ENCODE results near the gene SEBOX.

SEBOX gene

GRCh38 chr17:28398280-28398981 lies 33.4 kb upstream of the SEBOX start:
- no peak for DNase-seq
- TF ChIP-seq GATA1 (IDR thresholded peaks at IDR 0.05; ENCODE audit: low read depth, low read length) (no peak), POLR2A (IDR thresholded peaks at IDR 0.05; ENCODE audit: low read length) (no peak)

GRCh38 chr17:28397687-28398279 lies 32.8 kb upstream of the SEBOX start:
- DNase-seq, result no peak
- TF ChIP-seq POLR2A (IDR thresholded peaks at IDR 0.05; ENCODE audit: low read length) (no peak), GATA1 (IDR thresholded peaks at IDR 0.05; ENCODE audit: low read depth, low read length) (no peak)

GRCh38 chr17:28397275-28397674 lies 32.3 kb upstream of the SEBOX start:
- no peak for DNase-seq
- TF ChIP-seq POLR2A (IDR thresholded peaks at IDR 0.05; ENCODE audit: low read length), result no peak
- no peak for TF ChIP-seq GATA1 (IDR thresholded peaks at IDR 0.05; ENCODE audit: low read depth, low read length)

- DNase-seq, result no peak
- TF ChIP-seq GATA1 (IDR thresholded peaks at IDR 0.05; ENCODE audit: low read depth, low read length) (no peak), POLR2A (IDR thresholded peaks at IDR 0.05; ENCODE audit: low read length) (no peak)
Measured at GRCh38 chr17:28396635-28397239, 31.7 kb upstream of the SEBOX start.

- DNase-seq, result no peak
- TF ChIP-seq POLR2A (IDR thresholded peaks at IDR 0.05; ENCODE audit: low read length) (no peak), GATA1 (IDR thresholded peaks at IDR 0.05; ENCODE audit: low read depth, low read length) (no peak)
Measured at GRCh38 chr17:28395968-28396367, 31.0 kb upstream of the SEBOX start.

- no peak for TF ChIP-seq POLR2A (IDR thresholded peaks at IDR 0.05; ENCODE audit: low read length)
- TF ChIP-seq GATA1 (IDR thresholded peaks at IDR 0.05; ENCODE audit: low read depth, low read length), result no peak
- no peak for DNase-seq
Measured at GRCh38 chr17:28395426-28395825, 30.4 kb upstream of the SEBOX start.

- DNase-seq, result no peak
- TF ChIP-seq POLR2A (IDR thresholded peaks at IDR 0.05; ENCODE audit: low read length) (no peak), GATA1 (IDR thresholded peaks at IDR 0.05; ENCODE audit: low read depth, low read length) (no peak)
Measured at GRCh38 chr17:28394337-28395116, 29.5 kb upstream of the SEBOX start.

GRCh38 chr17:28392491-28392890 lies 27.5 kb upstream of the SEBOX start:
- no peak for DNase-seq
- TF ChIP-seq GATA1 (IDR thresholded peaks at IDR 0.05; ENCODE audit: low read depth, low read length) (no peak), POLR2A (IDR thresholded peaks at IDR 0.05; ENCODE audit: low read length) (no peak)

- TF ChIP-seq GATA1 (IDR thresholded peaks at IDR 0.05; ENCODE audit: low read depth, low read length) (no peak), POLR2A (IDR thresholded peaks at IDR 0.05; ENCODE audit: low read length) (no peak)
- no peak for DNase-seq
Measured at GRCh38 chr17:28391401-28391800, 26.4 kb upstream of the SEBOX start.

GRCh38 chr17:28390984-28391383 lies 26.0 kb upstream of the SEBOX start:
- no peak for TF ChIP-seq GATA1 (IDR thresholded peaks at IDR 0.05; ENCODE audit: low read depth, low read length)
- no peak for TF ChIP-seq POLR2A (IDR thresholded peaks at IDR 0.05; ENCODE audit: low read length)
- DNase-seq, result no peak

GRCh38 chr17:28390563-28390962 lies 25.6 kb upstream of the SEBOX start:
- no peak for DNase-seq
- TF ChIP-seq GATA1 (IDR thresholded peaks at IDR 0.05; ENCODE audit: low read depth, low read length) (no peak), POLR2A (IDR thresholded peaks at IDR 0.05; ENCODE audit: low read length) (no peak)

GRCh38 chr17:28390141-28390540 lies 25.1 kb upstream of the SEBOX start:
- DNase-seq, result peak in 1 of 2 experiments; percentile 38
- no peak for TF ChIP-seq GATA1 (IDR thresholded peaks at IDR 0.05; ENCODE audit: low read depth, low read length)

GRCh38 chr17:28388106-28388505 lies 23.1 kb upstream of the SEBOX start:
- TF ChIP-seq POLR2A (IDR thresholded peaks at IDR 0.05; ENCODE audit: low read length), result no peak
- TF ChIP-seq GATA1 (IDR thresholded peaks at IDR 0.05; ENCODE audit: low read depth, low read length), result no peak
- DNase-seq, result no peak

- TF ChIP-seq POLR2A (IDR thresholded peaks at IDR 0.05; ENCODE audit: low read length) (no peak), GATA1 (IDR thresholded peaks at IDR 0.05; ENCODE audit: low read depth, low read length) (no peak)
- no peak for DNase-seq
Measured at GRCh38 chr17:28386391-28386790, 21.4 kb upstream of the SEBOX start.
